MCF 10A (cell line): Measurements from ENCODE around the gene LRP1. TPM values are rescaled to one million over a fixed set of nuclear protein-coding genes. Genes with fewer than 3 reads are reported as not detected.
A peak's percentile ranks its signal among the peaks of the same experiment; 100 is the strongest.

Source experiments
- BruUV-seq: library from RNA; stranded (reverse); fragments of 400-500 nt; replicated peaks from 2 replicates; lab custom pipeline; 2021; lab: Mats Ljungman, UMichigan
- CTCF ChIA-PET: fragments of 300-600 bp; sonication (Branson Sonifier 250); formaldehyde crosslinking; extraction: SDS; loops from one replicate; lab custom pipeline; 2021; ENCODE audit warnings: antibody characterized with exemption, inconsistent platforms; lab: Yijun Ruan, JAX
- POLR2A ChIA-PET: fragments of 300-600, 350-650 bp; sonication (Branson Sonifier 250); formaldehyde crosslinking; extraction: SDS; loops from one replicate; lab custom pipeline; 2020; ENCODE audit warnings: antibody characterized with exemption, inconsistent platforms; lab: Yijun Ruan, JAX
- DNase-seq: peaks from one replicate; pipeline ENCODE4 v3.0.0-alpha.2; 2018; ENCODE audit not compliant: unreplicated experiment
- H3K27ac Mint-ChIP-seq: one replicate; pipeline ENCODE4 v1.8.0; 2022; ENCODE audit warnings: mild to moderate bottlenecking, low read depth, mixed read lengths; ENCODE audit not compliant: unreplicated experiment
- H3K27me3 Mint-ChIP-seq: one replicate; pipeline ENCODE4 v1.8.0; 2022; ENCODE audit warnings: mixed read lengths; ENCODE audit not compliant: insufficient read depth, unreplicated experiment
- H3K36me3 Mint-ChIP-seq: one replicate; pipeline ENCODE4 v1.8.0; 2022; ENCODE audit warnings: mild to moderate bottlenecking, moderate library complexity, mixed read lengths; ENCODE audit not compliant: insufficient read depth, unreplicated experiment
- H3K4me1 Mint-ChIP-seq: one replicate; pipeline ENCODE4 v1.8.0; 2022; ENCODE audit warnings: mixed read lengths; ENCODE audit not compliant: insufficient read depth, unreplicated experiment
- H3K4me3 Mint-ChIP-seq: one replicate; pipeline ENCODE4 v1.8.0; 2022; ENCODE audit warnings: mild to moderate bottlenecking, moderate library complexity, mixed read lengths; ENCODE audit not compliant: unreplicated experiment
- H3K9me3 Mint-ChIP-seq: one replicate; pipeline ENCODE4 v1.8.0; 2022; ENCODE audit warnings: mixed read lengths; ENCODE audit not compliant: unreplicated experiment
- CTCF ChIP-seq: fragments of 200-600 bp; IDR thresholded peaks from one replicate; pipeline ENCODE4 v1.8.0; 2022; ENCODE audit warnings: antibody characterized with exemption, mild to moderate bottlenecking; ENCODE audit not compliant: unreplicated experiment
- intact Hi-C: fragments of 100-400 bp; cut with micrococcal nuclease; formaldehyde crosslinking; loops from 2 replicates; pipeline ENCODE4 v1.14.1; 2022
- total RNA-seq: library from RNA; stranded (reverse); gene quantifications from 2 replicates; pipeline ENCODE4 v1.2.3, GENCODE V29; 2022

LRP1 gene
- total RNA-seq, 1 experiment from 2014 or later, result 18.9 TPM

GRCh38 chr12:57160040-57160439, 31.8 kb downstream of the LRP1 start:
- POLR2A ChIA-PET, result no interaction called here
- Mint-ChIP-seq H3K27me3 (no peaks in the 10 kb centered on the region), H3K27ac (peak overlapping the region; percentile 20), H3K4me3 (no peak overlapping the region), H3K9me3 (no peaks in the 10 kb centered on the region), H3K36me3 (peaks cover 29% of the 10 kb centered on the region), H3K4me1 (peaks cover 7% of the 10 kb centered on the region)
- CTCF ChIA-PET, result interaction anchor here (1.0 to 1.4 kb wide), 3 partner anchors 15 to 36 kb away, joined by 3 to 4 read pairs (median 4); no protein-coding TSS in a partner anchor
- no peak for DNase-seq
- intact Hi-C loops, result no loop called here
- TF ChIP-seq CTCF, result no peak
- BruUV-seq, result no TSS peak

GRCh38 chr12:57160741-57161140, 32.5 kb downstream of the LRP1 start:
- no peaks in the 10 kb centered on the region for H3K9me3 Mint-ChIP-seq
- intact Hi-C loops, result no loop called here
- TF ChIP-seq CTCF, result no peak
- no TSS peak for BruUV-seq
- H3K27me3 Mint-ChIP-seq, result no peaks in the 10 kb centered on the region
- H3K36me3 Mint-ChIP-seq, result peaks cover 29% of the 10 kb centered on the region
- CTCF ChIA-PET, result interaction anchor here (1.0 to 1.5 kb wide), 5 partner anchors 15 to 49 kb away, joined by 3 to 5 read pairs (median 4); partner anchors contain the start of gene LRP1
- no peak overlapping the region for H3K27ac Mint-ChIP-seq
- no peak for DNase-seq
- POLR2A ChIA-PET, result interaction anchor here (0.5 kb wide), 1 partner anchor 72 kb away, joined by 3 read pairs; no protein-coding TSS in a partner anchor
- no peak overlapping the region for H3K4me3 Mint-ChIP-seq
- peaks cover 14% of the 10 kb centered on the region for H3K4me1 Mint-ChIP-seq

GRCh38 chr12:57161491-57161890, 33.2 kb downstream of the LRP1 start:
- Mint-ChIP-seq H3K36me3 (peaks cover 29% of the 10 kb centered on the region), H3K27me3 (no peaks in the 10 kb centered on the region), H3K9me3 (no peaks in the 10 kb centered on the region), H3K4me1 (peaks cover 21% of the 10 kb centered on the region), H3K27ac (no peak overlapping the region), H3K4me3 (no peak overlapping the region)
- ChIA-PET CTCF (interaction anchor here (1.2 to 1.5 kb wide), 3 partner anchors 14 to 50 kb away, joined by 3 to 5 read pairs (median 4); partner anchors contain the start of gene LRP1), POLR2A (no interaction called here)
- BruUV-seq, result no TSS peak
- TF ChIP-seq CTCF, result no peak
- intact Hi-C loops, result no loop called here
- DNase-seq, result no peak

GRCh38 chr12:57162553-57163125, 34.4 kb downstream of the LRP1 start:
- ChIA-PET POLR2A (no interaction called here), CTCF (interaction anchor here (0.7 to 1.2 kb wide), 2 partner anchors 39 to 137 kb away, joined by 3 read pairs; no protein-coding TSS in a partner anchor)
- H3K27ac Mint-ChIP-seq, result no peak overlapping the region
- no peak for TF ChIP-seq CTCF
- intact Hi-C loops, result no loop called here
- DNase-seq, result no peak
- H3K4me3 Mint-ChIP-seq, result no peak overlapping the region
- peaks cover 33% of the 10 kb centered on the region for H3K4me1 Mint-ChIP-seq
- H3K9me3 Mint-ChIP-seq, result no peaks in the 10 kb centered on the region
- no peaks in the 10 kb centered on the region for H3K27me3 Mint-ChIP-seq
- H3K36me3 Mint-ChIP-seq, result peaks cover 22% of the 10 kb centered on the region
- no TSS peak for BruUV-seq
